Body of pancreas (tissue), 4 donors: ENCODE results near the gene BRIP1. TPM values are rescaled to one million over a fixed set of nuclear protein-coding genes. Genes with fewer than 3 reads are reported as not detected.
A peak's percentile ranks its signal among the peaks of the same experiment; 100 is the strongest.
"Not testable (repeated sequence)": the region's sequence is repeated elsewhere in the genome, so short reads cannot be mapped to it uniquely, and the experiment has no call there.

ENCODE experiments used
- ATAC-seq: fragments of 150-250 bp; one replicate; pipeline ENCODE4 v1.9.1; 2016
- DNase-seq, 4 donors: peaks; one replicate each; pipeline ENCODE4 v3.0.0-alpha.2; 2019
- H3K27ac ChIP-seq, 4 donors: fragments of 200-600 bp; sonication (generic); 1 replicate in 3 of 4; 2 replicates in 1 of 4; pipeline versions ENCODE4 v1.5.1 to v1.6.1; 2016 to 2019; ENCODE audit warnings: mild to moderate bottlenecking in 1 of 4, mixed read lengths in 1 of 4, moderate library complexity in 1 of 4
- H3K27me3 ChIP-seq, 2 donors: fragments of 200-600 bp; sonication (generic); one replicate each; pipeline ENCODE4 v1.6.0; 2016; ENCODE audit warnings: mild to moderate bottlenecking in 1 of 2
- H3K36me3 ChIP-seq, 2 donors: fragments of 200-600 bp; sonication (generic); replicated peaks in 1 of 2; 2 replicates each; pipeline ENCODE4 v1.5.1; 2016; ENCODE audit warnings: low read depth in 2 of 2; ENCODE audit not compliant: insufficient read depth in 1 of 2
- H3K4me1 ChIP-seq: fragments of 200-600 bp; sonication (generic); one replicate; pipeline ENCODE4 v1.6.0; 2016
- H3K4me3 ChIP-seq, 2 donors: fragments of 200-600 bp; sonication (generic); 1 replicate in 1 of 2; 2 replicates in 1 of 2; pipeline ENCODE4 v1.5.1; 2016 to 2019
- H3K9me3 ChIP-seq, 3 donors: fragments of 200-600 bp; sonication (generic); 1 replicate in 2 of 3; 2 replicates in 1 of 3; pipeline ENCODE4 v1.5.1; 2016
- POLR2A ChIP-seq, 3 donors: fragments of 450-650 bp; IDR thresholded peaks; one replicate each; pipeline ENCODE4 v1.6.1; 2016; ENCODE audit warnings: antibody characterized with exemption in 3 of 3, mild to moderate bottlenecking in 2 of 3
- WGBS, 2 donors: methylation state at CpG; one replicate each; pipeline ENCODE4 v1.1.5; 2017; 5-methylcytosine and 5-hydroxymethylcytosine counted together
- intact Hi-C: fragments of 100-400 bp; cut with DNase I; formaldehyde crosslinking; loops from one replicate; pipeline ENCODE4 v1.15.1; 2023
- total RNA-seq, 2 donors: library from RNA; depleted of rRNA; stranded (reverse); fragments of >200 nt; gene quantifications; one replicate each; pipeline ENCODE4 v1.1.0, GENCODE V29; 2016
- TF ChIP-seq, protein P1 (sequence below), 7 experiments: fragments of 450-650 bp in 4 of 7; fragments of 200-600 bp in 3 of 7; sonication (generic) in 3 of 7; IDR thresholded peaks; one replicate each; pipeline ENCODE4 v1.5.1; 2016 to 2019; ENCODE audit warnings: antibody characterized with exemption in 7 of 7

BRIP1 gene
- total RNA-seq, 2 donors from 2014 or later = under 0.01 to 0.33 TPM

DNA sequence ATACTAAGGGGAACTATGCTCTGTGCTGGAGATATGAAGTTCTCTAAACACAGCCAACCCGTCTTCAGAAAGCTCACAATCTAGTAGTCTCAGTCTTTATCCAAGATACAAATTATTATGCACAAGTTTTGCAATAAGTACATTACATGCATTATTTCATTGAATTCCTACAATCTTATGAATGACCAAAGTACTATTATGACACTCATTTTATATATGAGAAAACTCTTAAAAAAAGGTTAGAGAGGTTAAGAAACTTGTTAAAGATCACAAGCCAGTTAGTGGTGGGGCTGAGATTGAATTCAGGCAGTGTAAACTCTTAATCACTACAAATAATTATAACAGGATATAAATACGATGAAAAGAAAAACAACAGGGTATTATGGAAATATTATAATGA is 4.7 kb upstream of the BRIP1 start:
- peaks cover 6% of the 10 kb centered on the region for H3K4me1 ChIP-seq
- no peaks in the 10 kb centered on the region for H3K9me3 ChIP-seq
- no peaks in the 10 kb centered on the region for H3K27me3 ChIP-seq
- intact Hi-C loops = no loop called here
- TF ChIP-seq POLR2A (IDR thresholded peaks at IDR 0.05) = no peak
- TF ChIP-seq, protein P1, sequence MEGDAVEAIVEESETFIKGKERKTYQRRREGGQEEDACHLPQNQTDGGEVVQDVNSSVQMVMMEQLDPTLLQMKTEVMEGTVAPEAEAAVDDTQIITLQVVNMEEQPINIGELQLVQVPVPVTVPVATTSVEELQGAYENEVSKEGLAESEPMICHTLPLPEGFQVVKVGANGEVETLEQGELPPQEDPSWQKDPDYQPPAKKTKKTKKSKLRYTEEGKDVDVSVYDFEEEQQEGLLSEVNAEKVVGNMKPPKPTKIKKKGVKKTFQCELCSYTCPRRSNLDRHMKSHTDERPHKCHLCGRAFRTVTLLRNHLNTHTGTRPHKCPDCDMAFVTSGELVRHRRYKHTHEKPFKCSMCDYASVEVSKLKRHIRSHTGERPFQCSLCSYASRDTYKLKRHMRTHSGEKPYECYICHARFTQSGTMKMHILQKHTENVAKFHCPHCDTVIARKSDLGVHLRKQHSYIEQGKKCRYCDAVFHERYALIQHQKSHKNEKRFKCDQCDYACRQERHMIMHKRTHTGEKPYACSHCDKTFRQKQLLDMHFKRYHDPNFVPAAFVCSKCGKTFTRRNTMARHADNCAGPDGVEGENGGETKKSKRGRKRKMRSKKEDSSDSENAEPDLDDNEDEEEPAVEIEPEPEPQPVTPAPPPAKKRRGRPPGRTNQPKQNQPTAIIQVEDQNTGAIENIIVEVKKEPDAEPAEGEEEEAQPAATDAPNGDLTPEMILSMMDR (IDR thresholded peaks at IDR 0.05) = no peak
- DNase-seq (no peak), ATAC-seq (no peak)
- WGBS, 2 donors = 86% methylated on average over 2 of the region's 2 CpGs
- H3K27ac ChIP-seq = no peak overlapping the region
- H3K36me3 ChIP-seq = peaks cover 0 to 2% of the 10 kb centered on the region in 2 donors
- H3K4me3 ChIP-seq = no peak overlapping the region

DNA sequence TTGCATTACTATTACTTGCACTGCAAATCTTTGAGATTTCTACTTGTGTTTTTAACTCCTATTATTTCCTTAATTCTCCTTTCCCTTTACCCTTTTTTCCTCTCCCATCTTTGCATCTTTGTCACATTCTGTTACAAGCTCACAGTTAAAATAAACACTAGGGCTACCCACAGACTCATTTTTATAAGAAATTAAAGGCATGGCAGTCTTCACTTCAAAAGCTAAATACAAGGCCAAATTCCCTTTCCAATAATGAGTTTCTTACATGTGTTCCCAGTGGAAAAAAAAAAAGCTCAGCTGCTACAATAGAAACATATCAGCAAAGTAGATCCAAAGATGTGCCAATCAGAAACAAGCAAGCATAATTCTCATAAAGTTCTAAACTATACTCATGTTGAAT is 3.7 kb upstream of the BRIP1 start:
- Histone ChIP-seq H3K9me3 (no peaks in the 10 kb centered on the region), H3K27ac (no peak overlapping the region), H3K36me3 (peaks cover 0 to 2% of the 10 kb centered on the region in 2 donors), H3K4me3 (no peak overlapping the region), H3K27me3 (no peaks in the 10 kb centered on the region), H3K4me1 (peaks cover 6% of the 10 kb centered on the region)
- DNase-seq = no peak
- no peak for TF ChIP-seq POLR2A (IDR thresholded peaks at IDR 0.05)
- TF ChIP-seq, protein P1 (IDR thresholded peaks at IDR 0.05) = no peak
- no peak for ATAC-seq
- intact Hi-C loops = no loop called here

DNA sequence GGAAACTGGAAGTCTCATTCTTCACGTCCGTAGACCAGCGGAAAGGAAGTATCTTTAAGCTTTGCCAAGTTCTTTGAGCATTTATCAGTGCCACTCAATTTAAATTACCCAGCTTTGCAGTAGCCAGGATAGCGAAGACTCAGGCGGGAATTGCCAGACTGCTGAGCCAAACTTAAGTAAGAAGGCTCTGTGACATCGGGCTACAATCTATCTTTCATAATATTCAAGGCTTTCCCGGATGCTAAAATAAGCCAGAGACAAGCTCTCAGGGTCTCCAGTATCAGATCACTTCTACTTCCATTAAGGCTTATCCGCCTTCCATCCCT is 436 bp upstream of the BRIP1 start:
- peak overlapping the region in 1 of 2 donors; percentile 27 for H3K4me3 ChIP-seq
- no peaks in the 10 kb centered on the region for H3K27me3 ChIP-seq
- WGBS, 2 donors = 1% methylated on average over 8 of the region's 8 CpGs
- TF ChIP-seq, protein P1 (IDR thresholded peaks at IDR 0.05) = no peak
- H3K9me3 ChIP-seq = no peaks in the 10 kb centered on the region
- ATAC-seq = peak; percentile 49
- intact Hi-C loops = no loop called here
- H3K4me1 ChIP-seq = peaks cover 6% of the 10 kb centered on the region
- no peaks in the 10 kb centered on the region for H3K36me3 ChIP-seq
- DNase-seq = no peak
- peak overlapping the region; percentile 76 to 92 (median 90) for H3K27ac ChIP-seq

DNA sequence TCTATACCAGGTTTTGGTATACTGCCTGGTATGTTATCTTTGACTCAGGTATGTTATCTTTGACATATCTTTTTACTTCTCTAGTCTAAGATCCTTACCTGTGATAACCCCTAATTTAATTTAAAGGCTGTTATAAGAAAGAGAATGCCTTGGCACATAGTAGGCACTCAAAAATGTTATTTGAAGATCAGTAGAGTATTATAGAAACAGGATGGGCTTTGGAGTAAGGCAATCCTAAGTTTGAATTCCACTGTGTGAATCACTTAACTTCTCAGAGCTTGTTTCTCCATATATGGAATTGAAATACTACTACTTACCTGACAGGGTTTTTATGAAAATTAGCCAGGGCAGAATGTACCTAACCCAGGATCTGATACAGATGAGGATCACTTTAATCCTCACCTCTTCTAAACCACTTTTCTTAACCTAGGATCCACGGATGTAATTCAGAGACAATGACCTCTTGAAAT is 1.2 kb downstream of the BRIP1 start:
- no peak overlapping the region for H3K4me3 ChIP-seq
- no peak for DNase-seq

DNA sequence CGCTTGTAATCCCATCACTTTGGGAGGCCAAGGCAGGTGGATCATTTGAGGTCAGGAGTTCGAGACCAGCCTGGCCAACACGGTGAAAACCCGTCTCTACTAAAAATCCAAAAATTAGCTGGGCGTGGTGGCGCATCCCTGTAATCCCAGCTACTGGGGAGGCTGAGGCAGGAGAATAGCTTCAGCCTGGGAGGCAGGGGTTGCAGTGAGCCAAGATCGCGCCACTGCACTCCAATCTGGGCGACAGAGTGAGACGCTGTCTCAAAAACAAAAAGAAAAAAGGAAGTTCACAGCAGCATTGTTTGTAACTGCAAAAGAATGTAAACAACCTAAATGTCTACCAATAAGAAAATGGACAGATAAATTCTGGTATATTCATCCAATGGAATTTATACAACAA is 2.9 kb downstream of the BRIP1 start:
- H3K36me3 ChIP-seq, H3K9me3 ChIP-seq, H3K4me1 ChIP-seq, H3K27me3 ChIP-seq, H3K4me3 ChIP-seq, intact Hi-C loops, ATAC-seq, DNase-seq, H3K27ac ChIP-seq: not testable (repeated sequence)
- 93 to 95% methylated on average over 10 of the region's 10 CpGs for WGBS, 2 donors

More for the DNA sequence above, 1.2 kb downstream of the BRIP1 start:
- no peaks in the 10 kb centered on the region for H3K36me3 ChIP-seq
- no peak overlapping the region for H3K27ac ChIP-seq
- H3K9me3 ChIP-seq = no peaks in the 10 kb centered on the region
- 28 to 31% methylated on average over 1 of the region's 1 CpG for WGBS, 2 donors
- no peak for ATAC-seq
- TF ChIP-seq POLR2A (IDR thresholded peaks at IDR 0.05) = no peak
- H3K4me1 ChIP-seq = peaks cover 6% of the 10 kb centered on the region
- intact Hi-C loops = no loop called here
- H3K27me3 ChIP-seq = no peaks in the 10 kb centered on the region

DNA sequence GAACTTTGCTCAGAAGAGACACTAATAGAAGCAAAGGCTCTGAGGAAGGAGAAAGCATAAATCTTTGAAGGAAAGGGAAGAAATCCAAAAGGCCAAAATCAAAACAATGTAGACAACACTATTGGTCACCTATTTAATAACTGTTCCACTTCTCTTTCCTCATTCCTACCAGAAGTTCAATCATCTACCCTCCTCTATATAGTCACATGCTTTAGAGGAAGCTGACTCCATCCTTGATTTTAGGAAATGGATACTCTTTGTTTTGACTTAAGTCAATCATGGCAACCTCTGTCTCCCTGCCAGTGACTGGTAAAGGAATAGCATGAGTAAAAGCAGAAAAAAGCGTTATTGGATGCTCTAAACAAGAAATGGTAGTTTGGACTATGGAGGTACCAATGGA is 7.3 kb downstream of the BRIP1 start:
- Histone ChIP-seq H3K4me1 (no peaks in the 10 kb centered on the region), H3K4me3 (no peak overlapping the region), H3K9me3 (no peaks in the 10 kb centered on the region), H3K27ac (no peak overlapping the region), H3K36me3 (no peaks in the 10 kb centered on the region), H3K27me3 (no peaks in the 10 kb centered on the region)
- ATAC-seq (no peak), DNase-seq (no peak)
- TF ChIP-seq, protein P1 (IDR thresholded peaks at IDR 0.05) = no peak
- TF ChIP-seq POLR2A (IDR thresholded peaks at IDR 0.05) = no peak
- WGBS, 2 donors = 92 to 95% methylated on average over 1 of the region's 1 CpG
- intact Hi-C loops = no loop called here
